Activated CD4-positive, alpha-beta T cell treated with anti-CD3 and anti-CD28 coated beads, Interleukin-2, amount 50 U/mL, for 16 hours (primary cell): Measurements from ENCODE around the gene NOTO.

ENCODE experiments used
- DNase-seq: peaks from one replicate; pipeline ENCODE4 v3.0.0-alpha.2; 2020

NOTO gene

DNA sequence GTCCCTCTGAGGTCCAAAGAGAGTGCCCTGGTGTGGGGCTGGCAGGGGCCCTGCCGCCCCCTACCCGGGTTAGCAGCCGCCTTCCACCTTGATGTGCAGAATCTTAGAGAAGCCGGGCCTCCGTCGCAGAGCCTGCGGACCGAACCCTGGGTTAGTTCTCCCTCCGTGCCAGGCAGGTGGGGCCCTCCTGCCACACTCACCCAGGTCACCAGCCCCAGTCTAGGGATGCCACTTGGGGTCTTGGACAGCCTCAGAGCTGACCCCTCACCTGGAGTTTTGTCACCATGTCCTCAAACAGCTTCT, 56.5 kb downstream of the NOTO start:
- no peak for DNase-seq

GRCh38 chr2:73259276-73259675, 56.9 kb downstream of the NOTO start:
- DNase-seq, result no peak

DNA sequence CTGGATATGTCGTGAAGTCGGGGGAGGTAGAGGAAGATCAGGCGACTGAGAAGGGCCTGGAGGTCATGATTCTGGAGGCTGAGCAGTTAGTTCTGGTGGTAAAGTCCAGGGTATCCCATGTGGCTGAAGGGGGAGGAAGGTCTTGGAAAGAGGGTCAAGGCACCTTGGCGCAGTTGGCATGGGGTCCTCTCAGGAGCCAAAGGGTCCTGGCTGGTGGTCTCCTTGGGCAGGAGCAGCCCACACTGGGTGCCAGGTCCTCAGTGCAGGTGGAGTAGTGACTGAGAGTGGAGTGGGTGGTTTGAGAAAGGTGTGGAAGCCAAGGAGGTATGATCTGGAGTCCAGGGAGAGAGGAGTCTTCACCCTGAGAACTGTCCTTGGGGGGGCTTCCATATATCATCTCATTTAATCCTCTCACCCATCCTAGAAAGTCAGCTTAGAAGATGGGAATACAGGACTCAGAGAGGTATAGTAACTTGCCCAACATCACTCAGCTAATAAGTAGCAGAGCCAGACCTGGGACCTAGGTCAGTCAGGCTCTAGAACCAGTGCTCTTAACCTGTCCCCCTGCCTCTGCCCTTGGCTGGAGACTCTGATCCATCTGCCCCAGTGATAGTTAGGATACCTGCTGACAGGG, 57.4 kb downstream of the NOTO start:
- DNase-seq, result no peak

DNA sequence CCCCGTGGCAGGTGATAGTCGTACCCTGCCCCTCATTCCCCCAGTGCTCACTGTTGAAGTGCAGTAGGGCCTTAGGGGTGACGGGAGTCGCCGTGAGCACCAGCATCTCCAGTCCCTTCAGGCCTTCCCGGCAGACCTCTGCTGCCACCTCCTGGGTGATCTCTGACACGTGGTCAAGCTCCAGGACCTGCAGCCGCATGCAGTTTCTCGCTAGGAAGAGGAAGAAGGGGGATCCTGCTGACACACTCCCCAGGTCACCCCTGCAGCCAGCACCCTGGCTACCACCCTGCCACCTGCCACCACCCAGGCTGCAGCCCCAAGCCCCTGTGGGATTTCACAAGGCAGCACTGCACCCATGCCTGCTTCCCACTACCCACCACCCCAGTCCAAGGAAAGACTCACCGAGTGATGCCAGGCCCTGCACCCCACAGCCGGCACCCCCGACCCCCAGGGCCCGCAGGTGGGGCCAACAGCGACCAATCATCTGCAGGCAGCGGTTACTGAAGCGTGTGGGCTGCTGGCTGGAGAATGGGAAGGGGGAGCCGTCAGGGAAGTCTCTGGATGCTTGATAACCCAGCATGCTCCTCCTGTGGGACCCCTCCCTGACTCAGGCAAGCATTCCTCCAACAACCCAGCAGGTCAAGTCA, 58.1 kb downstream of the NOTO start:
- no peak for DNase-seq
